HG03139 (cell line): ENCODE data around the gene CENPK.
"Not testable (repeated sequence)": the region's sequence is repeated elsewhere in the genome, so short reads cannot be mapped to it uniquely, and the experiment has no call there.

Experiments used
- ATAC-seq: cut with Tn5 transposase; IDR thresholded peaks from one replicate; pipeline ENCODE4 v1.9.1; 2021; ENCODE audit not compliant: unreplicated experiment

Gene CENPK

GRCh38 chr5:65562731-65563701, at the start of gene CENPK, which contains the start of gene PPWD1:
Gene CENPK, minus strand, starts transcription at chr5:65563168. Its CDS starts 8,261 bp downstream, at chr5:65554907.
Gene PPWD1, plus strand, starts transcription at chr5:65563296. Its CDS starts 15 bp downstream, at chr5:65563311.
- peak; percentile 98 for ATAC-seq

DNA sequence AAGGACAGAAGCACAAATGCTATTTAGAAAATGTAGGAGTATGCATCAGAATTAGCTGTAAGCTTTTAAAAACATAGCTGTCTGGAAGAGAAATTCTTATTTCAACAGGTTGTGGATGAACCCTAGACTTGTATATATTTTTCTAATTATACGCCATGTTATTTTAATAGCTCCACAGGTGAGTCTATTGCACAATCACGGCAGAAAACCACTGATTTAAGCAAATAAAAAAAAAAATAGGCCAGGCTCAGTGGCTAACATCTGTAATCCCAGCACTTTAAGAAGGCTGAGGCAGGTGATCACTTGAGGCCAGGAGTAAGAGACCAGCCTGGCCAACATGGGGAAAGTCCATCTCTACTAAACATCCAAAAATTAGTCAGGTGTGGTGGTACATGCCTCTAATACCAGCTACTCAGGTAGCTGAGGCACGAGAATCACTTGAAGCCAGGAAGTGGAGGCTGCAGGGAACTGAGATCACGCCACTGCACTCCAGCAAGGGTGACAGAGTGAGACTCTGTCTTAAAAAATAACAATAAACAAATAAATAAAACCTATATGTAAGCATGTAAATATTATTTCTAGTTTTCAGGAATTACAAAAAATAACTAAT, 49.4 kb upstream of the CENPK start:
- ATAC-seq: no peak

DNA sequence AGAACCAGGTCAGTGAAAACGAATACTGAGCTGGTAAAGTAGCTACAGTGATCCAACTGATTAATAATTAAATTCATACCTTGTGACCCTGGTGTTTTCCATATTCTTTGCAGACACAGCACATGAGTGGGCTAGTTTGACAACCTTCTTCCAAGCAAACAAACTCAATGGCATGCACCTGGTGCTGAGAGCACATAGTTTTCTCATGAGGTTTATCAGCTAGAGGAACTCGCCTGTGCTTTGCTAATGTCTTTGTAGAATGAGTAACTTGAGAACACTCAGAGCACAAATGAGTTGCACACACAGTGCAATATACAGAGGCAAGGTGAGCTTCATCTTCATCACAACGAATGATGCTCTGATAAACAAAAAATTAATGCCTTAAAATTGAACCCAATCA, 48.6 kb upstream of the CENPK start:
- no peak for ATAC-seq

- not testable (repeated sequence) for ATAC-seq
Measured at GRCh38 chr5:65601761-65602160, 38.8 kb upstream of the CENPK start.

DNA sequence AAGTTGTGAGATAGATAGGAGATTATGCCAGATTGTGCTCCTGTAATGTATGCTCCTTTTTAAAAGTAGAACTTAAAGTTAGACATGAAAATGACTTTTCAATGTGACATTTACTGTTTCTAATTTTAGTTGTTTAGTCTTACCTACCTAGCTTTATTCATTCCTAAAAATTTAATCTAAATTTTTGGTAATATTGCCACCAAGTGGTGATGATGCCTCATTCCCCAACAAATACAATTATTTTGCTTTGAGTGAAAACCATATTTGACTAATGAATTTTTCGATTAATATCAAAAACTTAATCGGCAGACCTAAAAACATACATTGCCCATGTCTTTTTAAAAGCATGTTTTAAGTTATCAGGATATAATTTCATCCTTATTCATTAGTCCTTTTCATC, 25.7 kb upstream of the CENPK start:
- ATAC-seq: no peak

GRCh38 chr5:65577141-65577540, 14.2 kb upstream of the CENPK start:
- ATAC-seq: no peak

DNA sequence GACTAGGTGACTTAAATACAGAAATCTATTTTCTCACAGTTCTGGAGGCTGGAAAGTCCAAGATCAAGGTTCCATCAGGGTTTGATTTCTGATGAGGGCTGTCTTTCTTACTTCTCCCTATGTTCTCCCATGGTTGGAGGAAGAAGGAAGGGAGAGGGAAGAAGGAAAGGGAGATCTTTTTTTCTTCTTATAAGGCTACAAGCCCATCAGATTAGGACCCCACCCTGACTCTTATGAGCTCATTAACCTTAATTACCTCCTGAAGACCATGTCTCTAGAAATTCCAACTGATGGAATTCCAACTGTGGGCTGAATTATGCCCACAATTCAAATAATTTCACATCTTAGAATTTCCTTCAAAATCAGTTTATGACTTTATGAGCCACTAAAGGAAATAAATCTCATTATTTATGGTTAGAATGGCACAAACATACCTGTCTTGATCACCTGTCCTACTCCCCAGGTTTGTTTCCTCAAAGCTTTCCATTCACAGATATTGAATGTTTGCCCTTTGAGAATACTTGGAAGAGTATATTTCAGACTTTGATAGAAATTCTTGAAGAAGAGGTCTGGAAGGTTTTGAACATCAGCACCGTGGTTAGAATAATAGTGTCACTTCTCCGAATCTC, 7.7 kb upstream of the CENPK start:
- no peak for ATAC-seq

DNA sequence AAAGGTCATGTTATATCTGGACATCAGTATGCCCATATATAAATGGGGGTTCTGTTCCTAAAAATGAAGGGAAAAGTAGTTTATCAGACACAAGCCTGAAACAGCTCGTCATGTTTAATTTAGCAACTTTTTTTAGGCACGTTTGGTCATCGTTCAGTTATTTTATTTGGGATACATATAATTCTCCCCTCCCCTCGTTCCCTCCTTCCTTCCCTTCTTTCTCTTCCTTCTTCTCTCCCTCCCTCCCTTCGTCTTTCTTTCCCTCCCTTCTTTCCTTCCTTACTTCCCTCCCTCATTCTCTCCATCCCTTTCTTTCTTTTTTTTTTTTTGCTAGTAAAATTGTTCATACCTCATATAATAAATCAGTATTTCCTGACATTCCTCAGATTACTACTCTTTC, 3.5 kb upstream of the CENPK start:
- ATAC-seq: no peak

DNA sequence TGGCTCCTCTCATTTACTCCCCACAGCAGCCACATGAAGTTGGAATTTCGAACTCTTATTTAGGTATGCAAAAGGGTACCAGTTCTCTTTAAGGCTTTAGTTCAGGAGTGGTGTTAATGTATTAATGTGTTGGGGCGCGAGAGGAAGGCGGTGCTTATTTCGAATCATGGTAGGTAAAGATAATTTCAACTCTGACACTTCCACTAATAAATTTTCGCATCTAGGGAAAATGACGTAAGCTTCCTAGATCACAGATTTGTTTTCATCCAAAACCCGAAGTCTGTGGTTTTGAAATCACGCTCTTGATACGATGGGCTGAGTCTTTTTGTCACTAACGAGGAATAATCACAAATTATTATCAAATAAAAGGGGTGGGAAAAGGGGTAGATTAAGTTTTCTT, 809 bp upstream of the CENPK start:
- ATAC-seq: no peak

DNA sequence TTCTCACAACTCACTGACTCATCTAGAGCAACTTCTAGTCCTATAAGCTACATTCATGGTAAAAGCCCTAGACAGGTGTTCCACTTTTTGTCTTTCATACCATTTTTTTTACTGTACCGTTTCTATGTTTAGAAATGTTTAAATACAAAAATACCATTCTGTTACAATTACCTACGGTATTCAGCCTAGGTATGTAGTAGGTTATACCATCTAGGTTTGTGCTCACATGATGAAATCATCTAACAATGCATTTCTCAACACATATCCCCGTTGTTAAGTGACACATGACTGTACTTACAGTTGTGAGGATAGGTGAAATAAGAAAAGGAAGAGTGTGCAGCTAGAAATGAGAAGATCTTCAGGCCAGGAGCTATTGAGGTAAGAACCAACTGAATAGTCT, 6.2 kb downstream of the CENPK start:
- no peak for ATAC-seq

DNA sequence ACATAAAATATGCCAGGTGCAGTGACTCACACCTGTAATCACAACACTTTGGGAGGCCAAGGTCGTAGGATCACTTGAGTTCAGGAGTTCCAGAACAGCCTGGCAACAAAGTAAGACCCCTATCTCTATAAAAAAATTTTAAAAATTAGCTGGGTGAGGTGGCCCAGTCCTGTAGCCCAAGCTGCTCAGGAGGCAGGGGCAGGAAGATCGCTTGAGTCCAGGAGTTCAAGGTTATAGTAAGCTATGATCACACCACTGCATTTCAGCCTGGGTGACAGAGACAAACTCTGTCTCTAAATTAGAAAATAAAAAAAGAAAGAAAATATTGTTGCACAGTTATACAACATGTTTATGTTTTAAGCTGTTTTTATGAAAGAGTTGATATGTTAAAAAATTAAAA, 6.8 kb downstream of the CENPK start:
- no peak for ATAC-seq

GRCh38 chr5:65555287-65555686, 7.7 kb downstream of the CENPK start:
- no peak for ATAC-seq

GRCh38 chr5:65553941-65554340, 9.0 kb downstream of the CENPK start:
- no peak for ATAC-seq

DNA sequence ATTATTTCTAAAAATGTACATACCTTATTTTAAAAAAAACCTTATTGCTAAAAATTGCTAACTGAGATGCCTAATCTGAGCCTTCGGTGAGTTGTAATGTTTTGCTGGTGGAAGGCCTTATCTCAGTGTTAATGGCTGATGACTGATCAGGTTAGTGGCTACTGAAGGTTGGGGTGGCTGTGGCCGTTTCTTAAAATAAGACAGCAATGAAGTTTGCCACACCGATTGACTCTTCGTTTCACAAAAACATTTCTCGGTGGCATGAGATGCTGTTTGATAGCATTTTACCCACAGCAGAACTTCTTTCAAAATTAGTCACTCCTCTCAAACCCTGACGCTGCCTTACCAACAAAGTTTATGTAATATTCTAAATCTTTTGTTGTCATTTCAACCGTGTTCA, 14.7 kb downstream of the CENPK start:
- no peak for ATAC-seq

GRCh38 chr5:65546141-65546540, 16.8 kb downstream of the CENPK start:
- no peak for ATAC-seq

DNA sequence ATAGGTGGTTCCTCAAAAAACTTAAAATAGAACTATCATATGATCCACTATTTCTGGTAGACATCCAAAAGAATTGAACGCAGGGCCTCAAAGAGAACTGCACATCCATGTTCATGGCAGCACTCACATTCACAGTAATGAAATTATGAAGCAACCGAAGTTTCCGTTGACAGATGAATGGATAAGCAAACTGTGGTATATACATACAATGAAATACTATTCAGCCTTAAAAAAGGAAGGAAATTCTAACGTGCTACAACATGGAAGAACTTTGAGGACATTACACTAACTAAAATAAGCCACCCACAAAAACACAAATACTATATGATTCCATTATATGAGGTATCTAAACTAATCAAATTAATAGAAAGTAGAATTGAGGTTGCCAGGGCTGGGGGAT, 18.5 kb downstream of the CENPK start:
- no peak for ATAC-seq

- no peak for ATAC-seq
Measured at GRCh38 chr5:65539827-65540226, 23.1 kb downstream of the CENPK start.

- no peak for ATAC-seq
Measured at GRCh38 chr5:65535529-65535987, 27.4 kb downstream of the CENPK start.

GRCh38 chr5:65530904-65531303, 32.1 kb downstream of the CENPK start:
- ATAC-seq: no peak

DNA sequence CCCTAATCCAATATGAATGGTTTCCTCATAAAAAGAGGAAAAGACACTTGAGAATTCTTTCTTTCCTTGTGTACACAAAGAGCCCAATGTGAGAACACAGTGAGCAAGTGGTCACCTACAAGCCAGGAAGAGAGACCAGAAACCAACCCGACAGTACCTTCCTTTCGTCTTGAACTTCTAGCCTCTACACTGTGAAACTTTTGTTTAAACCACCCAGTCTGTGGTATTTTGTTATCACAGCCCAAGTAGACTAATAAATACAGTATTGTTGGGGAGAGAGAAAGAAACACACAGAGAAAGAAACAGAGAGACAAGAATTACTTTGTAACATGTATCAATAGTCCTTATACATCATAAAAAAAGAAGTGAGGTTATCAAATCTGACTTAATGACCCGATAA, 37.2 kb downstream of the CENPK start:
- ATAC-seq: no peak

DNA sequence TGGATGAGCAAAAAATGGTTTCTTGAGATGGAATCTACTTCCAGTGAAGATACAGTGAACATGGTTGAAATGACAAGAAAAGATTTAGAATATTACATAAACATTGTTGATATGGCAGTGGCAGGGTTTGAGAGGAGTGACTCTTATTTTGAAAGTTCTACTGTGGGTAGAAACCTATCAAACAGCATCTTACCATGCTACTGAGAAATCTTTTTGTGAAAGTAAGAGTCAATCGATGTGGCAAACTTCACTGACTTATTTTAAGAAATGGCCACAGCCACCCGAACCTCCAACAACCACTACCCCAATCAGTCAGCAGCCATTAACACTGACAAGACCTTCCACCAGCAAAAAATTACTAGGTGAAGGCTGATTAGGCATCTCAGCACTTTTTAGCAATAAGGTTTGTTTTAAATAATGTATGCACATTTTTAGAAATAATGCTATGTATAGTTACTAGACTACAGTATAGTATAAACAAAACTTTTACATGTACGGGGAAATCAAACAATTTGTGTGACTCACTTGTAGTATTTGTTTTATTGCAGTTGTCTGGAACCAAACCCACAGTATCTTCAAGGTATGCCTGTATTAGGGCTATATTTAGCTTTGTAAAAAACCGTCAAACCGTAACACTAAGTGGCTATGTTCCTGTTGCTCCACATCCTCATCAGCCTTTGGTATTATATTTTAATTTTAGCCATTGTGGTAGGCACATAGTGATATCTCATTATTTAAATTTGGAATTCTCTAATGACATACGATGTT, 50.6 kb downstream of the CENPK start:
- ATAC-seq: no peak
